Measurements from ENCODE around the gene AKR1B1. TPM values are rescaled to one million over a fixed set of nuclear protein-coding genes. Genes with fewer than 3 reads are reported as not detected.

Gene AKR1B1
- total RNA-seq, 1 donor from 2014 or later: 134 TPM

- TF ChIP-seq CTCF (conservative IDR thresholded peaks at IDR 0.05; ENCODE audit: low read depth, low read length): no peak
- H3K4me3 ChIP-seq (ENCODE audit: low read depth, low read length): no peak overlapping the region
- no peak for DNase-seq (ENCODE audit: low read depth)
Observed at GRCh38 chr7:134425777-134426176, 33.1 kb downstream of the AKR1B1 start.

- TF ChIP-seq CTCF (conservative IDR thresholded peaks at IDR 0.05; ENCODE audit: low read depth, low read length): no peak
- H3K4me3 ChIP-seq (ENCODE audit: low read depth, low read length): no peak overlapping the region
- no peak for DNase-seq (ENCODE audit: low read depth)
Observed at GRCh38 chr7:134422638-134423037, 36.3 kb downstream of the AKR1B1 start.

GRCh38 chr7:134422008-134422407 lies 36.9 kb downstream of the AKR1B1 start:
- H3K4me3 ChIP-seq (ENCODE audit: low read depth, low read length): no peak overlapping the region
- DNase-seq (ENCODE audit: low read depth): peak; percentile 22
- no peak for TF ChIP-seq CTCF (conservative IDR thresholded peaks at IDR 0.05; ENCODE audit: low read depth, low read length)

- DNase-seq (ENCODE audit: low read depth): peak; percentile 23
- peak; percentile 88 for TF ChIP-seq CTCF (conservative IDR thresholded peaks at IDR 0.05; ENCODE audit: low read depth, low read length)
- H3K4me3 ChIP-seq (ENCODE audit: low read depth, low read length): no peak overlapping the region
Observed at GRCh38 chr7:134420424-134421125, 38.3 kb downstream of the AKR1B1 start.

GRCh38 chr7:134419875-134420274 lies 39.0 kb downstream of the AKR1B1 start:
- TF ChIP-seq CTCF (conservative IDR thresholded peaks at IDR 0.05; ENCODE audit: low read depth, low read length): no peak
- no peak overlapping the region for H3K4me3 ChIP-seq (ENCODE audit: low read depth, low read length)
- DNase-seq (ENCODE audit: low read depth): no peak

GRCh38 chr7:134419085-134419484 lies 39.8 kb downstream of the AKR1B1 start:
- no peak for TF ChIP-seq CTCF (conservative IDR thresholded peaks at IDR 0.05; ENCODE audit: low read depth, low read length)
- DNase-seq (ENCODE audit: low read depth): no peak
- H3K4me3 ChIP-seq (ENCODE audit: low read depth, low read length): no peak overlapping the region

- TF ChIP-seq CTCF (conservative IDR thresholded peaks at IDR 0.05; ENCODE audit: low read depth, low read length): no peak
- DNase-seq (ENCODE audit: low read depth): no peak
- H3K4me3 ChIP-seq (ENCODE audit: low read depth, low read length): no peak overlapping the region
Observed at GRCh38 chr7:134415700-134416099, 43.2 kb downstream of the AKR1B1 start.

Data from epithelial cell of proximal tubule (primary cell).